AG10803 (cell line): ENCODE measurements around the gene MYEF2.
A peak's percentile ranks its signal among the peaks of the same experiment; 100 is the strongest.

Source experiments
- DNase-seq: peaks from one replicate; pipeline ENCODE4 v3.0.0; 2010; ENCODE audit warnings: low read depth
- H3K4me3 ChIP-seq: 2 replicates; pipeline ENCODE4 v1.5.1; 2011; ENCODE audit warnings: mild to moderate bottlenecking, low read length, control low read depth
- CTCF ChIP-seq: conservative IDR thresholded peaks from 2 replicates; pipeline ENCODE4 v1.5.1; 2011; ENCODE audit warnings: mild to moderate bottlenecking, low read length, control low read depth, inconsistent platforms

The MYEF2 gene

GRCh38 chr15:48121849-48122248, 56.2 kb downstream of the MYEF2 start:
- TF ChIP-seq CTCF: no peak
- no peak overlapping the region for H3K4me3 ChIP-seq
- DNase-seq: no peak

GRCh38 chr15:48120745-48121144, 57.4 kb downstream of the MYEF2 start, which contains the start of gene SLC24A5:
Gene SLC24A5 (plus strand): TSS chr15:48120990. CDS start chr15:48121045, 55 bp downstream.
- DNase-seq: no peak
- no peak for TF ChIP-seq CTCF
- no peak within 1 kb of the TSS for H3K4me3 ChIP-seq

GRCh38 chr15:48119277-48119676, 58.8 kb downstream of the MYEF2 start:
- TF ChIP-seq CTCF: no peak
- no peak overlapping the region for H3K4me3 ChIP-seq
- no peak for DNase-seq

GRCh38 chr15:48112242-48112641, 65.9 kb downstream of the MYEF2 start:
- peak; percentile 8 for DNase-seq
- H3K4me3 ChIP-seq: no peak overlapping the region
- TF ChIP-seq CTCF: peak; percentile 41

GRCh38 chr15:48109856-48110531, 68.1 kb downstream of the MYEF2 start:
- TF ChIP-seq CTCF: no peak

GRCh38 chr15:48109212-48109611, 68.9 kb downstream of the MYEF2 start:
- no peak for TF ChIP-seq CTCF
- DNase-seq: no peak
- no peak overlapping the region for H3K4me3 ChIP-seq

More at GRCh38 chr15:48109856-48110531, 68.1 kb downstream of the MYEF2 start:
- no peak overlapping the region for H3K4me3 ChIP-seq
- DNase-seq: no peak

- no peak for DNase-seq
- H3K4me3 ChIP-seq: no peak overlapping the region
- no peak for TF ChIP-seq CTCF
These were observed 72.2 kb downstream of the MYEF2 start for GRCh38 chr15:48105936-48106335.
